Fibroblast of lung (primary cell): Measurements from ENCODE around the gene EIF4G2.

Experiments used
- CTCF ChIP-seq, 2 donors: IDR thresholded peaks in 1 of 2; conservative IDR thresholded peaks in 1 of 2; 1 replicate in 1 of 2; 2 replicates in 1 of 2; pipeline ENCODE4 v1.5.1; 2011 to 2012; ENCODE audit warnings: low read length in 2 of 2, control low read depth in 1 of 2, inconsistent platforms in 1 of 2, low read depth in 1 of 2, mild to moderate bottlenecking in 1 of 2
- EZH2 ChIP-seq: IDR thresholded peaks from 2 replicates; pipeline ENCODE4 v1.5.1; 2012; ENCODE audit warnings: low read length, control low read depth, mild to moderate bottlenecking; ENCODE audit errors: missing control alignments

GRCh38 chr11:10771457-10771856 lies 37.3 kb downstream of the EIF4G2 start:
- TF ChIP-seq CTCF (conservative IDR thresholded peaks at IDR 0.05 in 1 of 2, IDR thresholded peaks at IDR 0.05 in 1 of 2; ENCODE audit: low read depth in 1 of 2, low read length in 2 of 2) (no peak), EZH2 (no peak)
